Neuronal stem cell (in vitro differentiated cells): Measurements from ENCODE around the gene SRSF11. TPM values are rescaled to one million over a fixed set of nuclear protein-coding genes. Genes with fewer than 3 reads are reported as not detected.
A peak's percentile ranks its signal among the peaks of the same experiment; 100 is the strongest.
"Not testable (repeated sequence)": the region's sequence is repeated elsewhere in the genome, so short reads cannot be mapped to it uniquely, and the experiment has no call there.

Experiments used
- DNase-seq: peaks from one replicate; pipeline ENCODE4 v3.0.0-alpha.2; 2013; ENCODE audit warnings: low spot score
- H2AFZ ChIP-seq: one replicate; pipeline ENCODE4 v1.6.1; 2013; ENCODE audit warnings: mild to moderate bottlenecking, low read length, inconsistent platforms
- H2AK5ac ChIP-seq: 2 replicates; pipeline ENCODE4 v1.6.1; 2013; ENCODE audit warnings: low read depth, mild to moderate bottlenecking, inconsistent platforms, low read length, moderate library complexity, mixed read lengths
- H2BK120ac ChIP-seq: 2 replicates; pipeline ENCODE4 v1.6.1; 2013; ENCODE audit warnings: low read depth, mild to moderate bottlenecking, inconsistent platforms, low read length, moderate library complexity, mixed read lengths
- H2BK12ac ChIP-seq: one replicate; pipeline ENCODE4 v1.6.1; 2013; ENCODE audit warnings: low read length, inconsistent platforms
- H2BK15ac ChIP-seq: 2 replicates; pipeline ENCODE4 v1.6.1; 2013; ENCODE audit warnings: mild to moderate bottlenecking, low read length, inconsistent platforms, mixed read lengths
- H2BK5ac ChIP-seq: one replicate; pipeline ENCODE4 v1.6.1; 2013; ENCODE audit warnings: inconsistent platforms, mild to moderate bottlenecking, low read length, moderate library complexity
- H3K14ac ChIP-seq: one replicate; pipeline ENCODE4 v1.6.1; 2013; ENCODE audit warnings: low read length, inconsistent platforms
- H3K18ac ChIP-seq: 2 replicates; pipeline ENCODE4 v1.6.1; 2013; ENCODE audit warnings: low read length, inconsistent platforms
- H3K23ac ChIP-seq: 2 replicates; pipeline ENCODE4 v1.6.1; 2013; ENCODE audit warnings: low read depth, mild to moderate bottlenecking, mixed read lengths, low read length, inconsistent platforms; ENCODE audit not compliant: poor library complexity
- H3K27ac ChIP-seq: replicated peaks from 3 replicates; pipeline ENCODE4 v1.5.1; 2013; ENCODE audit warnings: low read length, inconsistent platforms
- H3K27me3 ChIP-seq, 3 experiments: 2 replicates each; pipeline ENCODE4 v1.6.1; 2013; ENCODE audit warnings: low read length in 3 of 3, mild to moderate bottlenecking in 2 of 3, inconsistent platforms in 1 of 3, low read depth in 1 of 3, mixed read lengths in 1 of 3, moderate library complexity in 1 of 3; ENCODE audit not compliant: control insufficient read depth in 3 of 3, insufficient read depth in 3 of 3
- H3K36me3 ChIP-seq, 2 donors: replicated peaks in 1 of 2; 2 replicates each; pipeline ENCODE4 v1.6.1; 2013; ENCODE audit warnings: low read length in 2 of 2; ENCODE audit not compliant: control insufficient read depth in 2 of 2, insufficient read depth in 2 of 2
- H3K4ac ChIP-seq: 2 replicates; pipeline ENCODE4 v1.6.1; 2013; ENCODE audit warnings: inconsistent platforms, mild to moderate bottlenecking, low read length, moderate library complexity
- H3K4me1 ChIP-seq, 2 donors: 1 replicate in 1 of 2; 2 replicates in 1 of 2; pipeline ENCODE4 v1.6.1; 2013; ENCODE audit warnings: low read length in 2 of 2, low read depth in 1 of 2; ENCODE audit not compliant: control insufficient read depth in 2 of 2, insufficient read depth in 1 of 2
- H3K4me2 ChIP-seq: one replicate; pipeline ENCODE4 v1.6.1; 2013; ENCODE audit warnings: mild to moderate bottlenecking, low read length, inconsistent platforms; ENCODE audit not compliant: insufficient read depth, poor library complexity, severe bottlenecking
- H3K4me3 ChIP-seq, 2 donors: 2 replicates each; pipeline ENCODE4 v1.5.1; 2013; ENCODE audit warnings: low read length in 2 of 2, mild to moderate bottlenecking in 2 of 2, inconsistent platforms in 1 of 2, moderate library complexity in 1 of 2
- H3K79me1 ChIP-seq: one replicate; pipeline ENCODE4 v1.6.1; 2013; ENCODE audit warnings: low read depth, mild to moderate bottlenecking, inconsistent platforms, low read length, moderate library complexity
- H3K9ac ChIP-seq: one replicate; pipeline ENCODE4 v1.6.1; 2013; ENCODE audit warnings: mild to moderate bottlenecking, low read depth, low read length, inconsistent platforms; ENCODE audit not compliant: poor library complexity
- H3K9me3 ChIP-seq, 2 donors: replicated peaks in 1 of 2; 2 replicates each; pipeline versions ENCODE3 to v1.6.1; 2013; ENCODE audit warnings: low read length in 2 of 2, mild to moderate bottlenecking in 2 of 2, inconsistent platforms in 1 of 2, low read depth in 1 of 2, mixed read lengths in 1 of 2, moderate library complexity in 1 of 2; ENCODE audit not compliant: control insufficient read depth in 2 of 2, insufficient read depth in 1 of 2
- H4K8ac ChIP-seq: one replicate; pipeline ENCODE4 v1.6.1; 2013; ENCODE audit warnings: low read depth, mild to moderate bottlenecking, inconsistent platforms, low read length, moderate library complexity
- H4K91ac ChIP-seq: one replicate; pipeline ENCODE4 v1.6.1; 2013; ENCODE audit warnings: low read length, low read depth, mild to moderate bottlenecking, inconsistent platforms; ENCODE audit not compliant: poor library complexity
- WGBS, 2 donors: extraction: QIAGEN DNeasy Blood & Tissue Kit; methylation state at CpG; one replicate each; pipeline ENCODE4 v1.1.7; 2013; ENCODE audit warnings: missing lambda C conversion rate in 2 of 2, mixed read lengths in 1 of 2; ENCODE audit not compliant: insufficient read length in 2 of 2, insufficient replicate concordance in 1 of 2; ENCODE audit errors: extremely low coverage in 2 of 2; 5-methylcytosine and 5-hydroxymethylcytosine counted together
- polyA plus RNA-seq, 2 experiments: library from polyadenylated mRNA; stranded (reverse); fragments of 200-250 nt; gene quantifications; one replicate each; pipeline ENCODE4 v1.2.3, GENCODE V29; 2013

The SRSF11 gene
- 441 TPM for polyA plus RNA-seq (2013, experiment 1 of 2)
- 447 TPM for polyA plus RNA-seq (2013, experiment 2 of 2)

- WGBS, 2 donors: no CpG with 5 or more reads among the region's 74 CpGs
- peak; percentile 91 for DNase-seq
- peak within 1 kb of the TSS; percentile 99 for H3K18ac ChIP-seq
Measured at GRCh38 chr1:70221238-70222121, at the start of gene SRSF11. Gene SRSF11, plus strand, starts transcription at chr1:70221380. Its CDS starts 257 bp downstream, at chr1:70221637.

DNA sequence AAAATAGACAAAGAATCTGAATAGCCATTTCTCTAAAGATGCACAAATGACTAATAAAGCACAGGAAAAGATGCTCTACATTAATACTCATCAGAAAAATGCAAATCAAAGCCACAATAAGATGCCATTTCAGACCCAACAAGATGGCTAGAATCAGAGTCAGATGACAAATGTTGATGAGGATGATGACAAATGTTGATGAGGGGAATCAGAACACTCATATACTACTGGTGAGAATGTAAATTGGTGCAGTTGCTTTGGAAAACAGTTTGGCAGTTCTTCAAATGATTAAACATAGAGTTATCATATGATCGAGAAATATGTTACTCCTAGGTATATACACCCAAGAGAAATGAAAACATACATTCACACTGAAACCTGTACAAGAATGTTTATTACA, 49.7 kb upstream of the SRSF11 start:
- no CpG with 5 or more reads among the region's 1 CpG for WGBS, 2 donors
- Histone ChIP-seq H2AFZ (no peak overlapping the region), H3K36me3 (peaks cover 0 to 47% of the 10 kb centered on the region in 2 donors)

More at GRCh38 chr1:70221238-70222121, at the start of gene SRSF11:
- Histone ChIP-seq H3K9me3 (no peaks in the 10 kb centered on the region), H3K4ac (no peak within 1 kb of the TSS), H2BK15ac (peak within 1 kb of the TSS; percentile 43), H3K27ac (peak within 1 kb of the TSS; percentile 94), H3K9ac (peak within 1 kb of the TSS; percentile 86), H2BK12ac (no peak within 1 kb of the TSS), H2BK120ac (no peak within 1 kb of the TSS), H3K27me3 (no peaks in the 10 kb centered on the region), H3K4me3 (peak within 1 kb of the TSS; percentile 86 to 98), H3K4me2 (peak within 1 kb of the TSS; percentile 49), H2AFZ (peak within 1 kb of the TSS; percentile 84), H2AK5ac (peak within 1 kb of the TSS; percentile 94), H3K36me3 (peaks cover 3 to 58% of the 10 kb centered on the region in 2 donors), H4K91ac (no peak within 1 kb of the TSS), H3K4me1 (peaks cover 0 to 17% of the 10 kb centered on the region in 2 donors), H4K8ac (no peak within 1 kb of the TSS), H3K79me1 (no peaks in the 10 kb centered on the region), H3K23ac (peak within 1 kb of the TSS; percentile 98), H2BK5ac (peak within 1 kb of the TSS; percentile 82), H3K14ac (peak within 1 kb of the TSS; percentile 71)

DNA sequence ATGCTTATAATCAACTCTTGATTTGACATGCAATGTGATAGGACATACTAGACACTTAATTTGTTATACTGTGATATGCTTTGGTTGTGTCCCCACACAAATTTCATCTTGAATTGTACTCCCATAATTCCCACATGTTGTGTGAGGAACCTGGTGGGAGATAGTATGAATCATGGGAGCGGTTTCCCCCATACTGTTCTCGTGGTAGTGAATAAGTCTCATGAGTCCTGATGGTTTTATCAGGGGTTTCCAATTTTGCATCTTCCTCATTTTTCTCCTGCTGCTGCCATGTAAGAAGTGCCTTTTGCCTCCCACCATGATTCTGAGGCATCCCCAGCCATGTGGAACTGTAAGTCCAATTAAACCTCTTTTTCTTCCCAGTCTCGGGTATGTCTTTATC, 36.0 kb upstream of the SRSF11 start:
- not testable (repeated sequence) for H3K9me3 ChIP-seq, H3K18ac ChIP-seq, H3K79me1 ChIP-seq, DNase-seq, H3K4me1 ChIP-seq, H3K23ac ChIP-seq, H2AK5ac ChIP-seq, H2BK5ac ChIP-seq, H4K91ac ChIP-seq, H3K27ac ChIP-seq, H3K9ac ChIP-seq, H3K27me3 ChIP-seq, H2BK120ac ChIP-seq, H3K14ac ChIP-seq, H2AFZ ChIP-seq, H3K4me3 ChIP-seq, H4K8ac ChIP-seq, H3K4me2 ChIP-seq, H3K4ac ChIP-seq, H2BK15ac ChIP-seq, H2BK12ac ChIP-seq
- H3K36me3 ChIP-seq: peaks cover 0 to 58% of the 10 kb centered on the region in 2 donors
- WGBS, 2 donors: no CpG with 5 or more reads among the region's 3 CpGs

More for the DNA sequence above, 49.7 kb upstream of the SRSF11 start:
- DNase-seq: no peak
- no peak overlapping the region for H2BK12ac ChIP-seq
- H2BK15ac ChIP-seq: no peak overlapping the region
- H3K23ac ChIP-seq: no peak overlapping the region
- H2AK5ac ChIP-seq: no peak overlapping the region
- H3K4me1 ChIP-seq: peaks cover 0 to 2% of the 10 kb centered on the region in 2 donors
- H3K79me1 ChIP-seq: no peaks in the 10 kb centered on the region
- H4K91ac ChIP-seq: no peak overlapping the region
- no peak overlapping the region for H3K4ac ChIP-seq
- H2BK5ac ChIP-seq: no peak overlapping the region
- H3K18ac ChIP-seq: no peak overlapping the region
- no peak overlapping the region for H3K9ac ChIP-seq
- H3K4me2 ChIP-seq: no peak overlapping the region
- no peak overlapping the region for H4K8ac ChIP-seq
- H3K27ac ChIP-seq: no peak overlapping the region
- H3K14ac ChIP-seq: no peak overlapping the region
- peaks cover 0 to 12% of the 10 kb centered on the region in 2 donors for H3K9me3 ChIP-seq
- no peak overlapping the region for H2BK120ac ChIP-seq
- H3K4me3 ChIP-seq: no peak overlapping the region
- H3K27me3 ChIP-seq: no peaks in the 10 kb centered on the region

DNA sequence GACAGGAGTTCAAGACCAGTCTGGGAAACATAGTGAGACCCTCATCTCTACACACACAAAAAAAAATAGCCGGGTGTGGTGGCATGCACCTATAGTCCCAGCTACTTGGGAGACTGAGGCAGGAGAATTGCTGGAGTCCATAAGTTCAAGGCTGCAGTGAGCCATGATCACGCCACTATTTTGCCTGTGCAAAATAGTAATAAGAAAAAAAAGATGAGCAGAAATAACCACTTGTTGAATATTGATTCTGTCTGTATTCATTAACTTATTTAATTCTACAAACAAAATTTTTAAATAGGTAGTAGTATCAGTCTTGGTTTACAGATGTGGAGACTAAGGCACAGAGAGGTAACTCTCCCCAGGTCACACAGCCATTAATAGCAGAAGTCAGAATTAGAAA, 32.7 kb upstream of the SRSF11 start:
- Histone ChIP-seq H2AFZ (no peak overlapping the region), H3K14ac (no peak overlapping the region), H3K79me1 (peaks cover 3% of the 10 kb centered on the region), H2AK5ac (no peak overlapping the region), H2BK12ac (no peak overlapping the region), H3K27me3 (no peaks in the 10 kb centered on the region), H3K4ac (no peak overlapping the region), H3K23ac (no peak overlapping the region), H3K18ac (no peak overlapping the region), H3K9ac (no peak overlapping the region), H4K8ac (no peak overlapping the region), H2BK15ac (no peak overlapping the region), H3K36me3 (peaks cover 0 to 33% of the 10 kb centered on the region in 2 donors), H4K91ac (no peak overlapping the region), H2BK5ac (no peak overlapping the region), H3K4me3 (no peak overlapping the region), H3K4me2 (no peak overlapping the region), H3K27ac (no peak overlapping the region), H2BK120ac (no peak overlapping the region), H3K4me1 (no peaks in the 10 kb centered on the region), H3K9me3 (peaks cover 0 to 5% of the 10 kb centered on the region in 2 donors)
- no CpG with 5 or more reads among the region's 2 CpGs for WGBS, 2 donors
- no peak for DNase-seq
